AG04450 (cell line): ENCODE data around the gene SNAP25. TPM values are rescaled to one million over a fixed set of nuclear protein-coding genes. Genes with fewer than 3 reads are reported as not detected.

Source experiments
- CTCF ChIA-PET: fragments of 300-600, 350-600 bp; formaldehyde crosslinking; extraction: SDS; loops from one replicate; lab custom pipeline; 2022; ENCODE audit warnings: antibody characterized with exemption, inconsistent platforms; lab: Charles Lee
- POLR2A ChIA-PET: fragments of 350-600 bp; formaldehyde crosslinking; extraction: SDS; loops from one replicate; lab custom pipeline; 2021; ENCODE audit warnings: antibody characterized with exemption, inconsistent platforms; lab: Yijun Ruan, JAX
- DNase-seq: peaks from one replicate; pipeline ENCODE4 v3.0.0-alpha.2; 2011; ENCODE audit warnings: low read depth, low spot score
- H3K27ac ChIP-seq: one replicate; pipeline ENCODE4 v1.5.1; 2012; ENCODE audit warnings: low read depth, low read length, control low read depth
- H3K27me3 ChIP-seq: one replicate; pipeline ENCODE4 v1.6.0; 2012; ENCODE audit warnings: low read length; ENCODE audit not compliant: control insufficient read depth, insufficient read depth
- H3K4me3 ChIP-seq: 2 replicates; pipeline ENCODE4 v1.5.1; 2011; ENCODE audit warnings: mild to moderate bottlenecking, low read depth, low read length, control low read depth
- H3K9me3 ChIP-seq: 2 replicates; pipeline ENCODE4 v1.5.1; 2012; ENCODE audit warnings: low read length; ENCODE audit not compliant: control insufficient read depth, insufficient read depth
- CTCF ChIP-seq: IDR thresholded peaks from 2 replicates; pipeline ENCODE4 v1.5.1; 2011; ENCODE audit warnings: low read depth, low read length, control low read depth, inconsistent platforms
- polyA minus RNA-seq: library from RNA; depleted of rRNA, polyadenylated mRNA; stranded (reverse); fragments of >200 nt; gene quantifications from 2 replicates; pipeline ENCODE4 v1.2.3, GENCODE V29; 2011; rRNA and poly(A)+ RNA removed
- polyA plus RNA-seq: library from polyadenylated mRNA; depleted of rRNA; stranded (reverse); fragments of >200 nt; gene quantifications from 2 replicates; pipeline ENCODE4 v1.2.3, GENCODE V29; 2011; rRNA removed

Gene SNAP25
- polyA plus RNA-seq: 5.3 and 6.6 TPM in 2 replicates
- 3.1 and 8.3 TPM in 2 replicates for polyA minus RNA-seq

- ChIA-PET POLR2A (interaction anchor here (1.0 to 1.7 kb wide), 2 partner anchors 40 to 104 kb away, joined by 3 to 6 read pairs; no protein-coding TSS in a partner anchor), CTCF (interaction anchor here (0.6 to 1.1 kb wide), 3 partner anchors 139 to 209 kb away, joined by 3 to 4 read pairs (median 3); no protein-coding TSS in a partner anchor)
- peak; percentile 81 for DNase-seq
- TF ChIP-seq CTCF: no peak
- peak within 1 kb of the TSS; percentile 100 for H3K27ac ChIP-seq
- H3K4me3 ChIP-seq: peak within 1 kb of the TSS; percentile 69
- H3K9me3 ChIP-seq: no peaks in the 10 kb centered on the region; the same call in 1 of the 2 replicates
- no peaks in the 10 kb centered on the region for H3K27me3 ChIP-seq
These were observed at the start of gene SNAP25 for GRCh38 chr20:10218536-10219451. Gene SNAP25, plus strand, starts transcription at chr20:10218830. Its CDS starts 56,662 bp downstream, at chr20:10275492.

GRCh38 chr20:10169752-10170151, 48.9 kb upstream of the SNAP25 start:
- Histone ChIP-seq H3K27ac (no peak overlapping the region), H3K4me3 (no peak overlapping the region), H3K9me3 (no peaks in the 10 kb centered on the region; the same call in 1 of the 2 replicates), H3K27me3 (peaks cover 8% of the 10 kb centered on the region)
- ChIA-PET CTCF (interaction anchor here (2.1 kb wide), 1 partner anchor 79 kb away, joined by 6 read pairs; no protein-coding TSS in a partner anchor), POLR2A (no interaction called here)
- TF ChIP-seq CTCF: no peak
- no peak for DNase-seq

GRCh38 chr20:10170261-10170660, 48.4 kb upstream of the SNAP25 start:
- TF ChIP-seq CTCF: no peak
- H3K27ac ChIP-seq: no peak overlapping the region
- no peak overlapping the region for H3K4me3 ChIP-seq
- no peak for DNase-seq
- H3K27me3 ChIP-seq: peaks cover 8% of the 10 kb centered on the region
- ChIA-PET POLR2A (no interaction called here), CTCF (interaction anchor here (2.1 kb wide), 1 partner anchor 79 kb away, joined by 6 read pairs; no protein-coding TSS in a partner anchor)
- no peaks in the 10 kb centered on the region; the same call in 1 of the 2 replicates for H3K9me3 ChIP-seq

GRCh38 chr20:10171864-10172751, 46.5 kb upstream of the SNAP25 start:
- H3K4me3 ChIP-seq: peak overlapping the region; percentile 58
- CTCF ChIA-PET: interaction anchor here (1.2 to 2.1 kb wide), 2 partner anchors 80 to 81 kb away, joined by 3 to 6 read pairs; no protein-coding TSS in a partner anchor
- POLR2A ChIA-PET: no interaction called here
- DNase-seq: no peak
- TF ChIP-seq CTCF: no peak
- peaks cover 8% of the 10 kb centered on the region for H3K27me3 ChIP-seq
- peak overlapping the region; percentile 11 for H3K27ac ChIP-seq
- H3K9me3 ChIP-seq: no peaks in the 10 kb centered on the region; the same call in 1 of the 2 replicates
